NCI-H345 treated with DMSO at 0.1 percent for 48 hours (cell line): ENCODE results near the gene WWC1.
A peak's percentile ranks its signal among the peaks of the same experiment; 100 is the strongest.

Source experiments
- DNase-seq: peaks from one replicate; lab custom pipeline; 2025; ENCODE audit not compliant: unreplicated experiment; lab: John Stamatoyannopoulos, UW

WWC1 gene

DNA sequence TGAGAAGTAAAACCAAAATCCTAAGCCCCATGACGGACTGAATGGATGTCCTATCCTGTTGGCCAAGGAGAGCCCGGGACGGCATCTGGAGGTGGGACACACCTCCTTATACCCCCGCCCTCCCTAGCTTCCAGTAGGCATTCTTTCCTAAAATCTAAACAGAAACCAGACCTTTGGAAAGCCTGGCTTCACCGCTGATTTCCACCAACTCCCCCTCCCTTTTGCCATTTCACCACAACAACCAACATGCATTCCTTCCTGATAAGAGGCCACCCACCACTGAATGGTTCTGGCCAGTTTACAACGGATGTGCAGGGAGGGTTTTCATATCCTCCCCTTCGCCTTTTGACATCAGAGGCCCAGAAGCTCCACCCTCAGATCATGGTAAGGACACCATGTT, 185.6 kb downstream of the WWC1 start:
- DNase-seq = no peak

DNA sequence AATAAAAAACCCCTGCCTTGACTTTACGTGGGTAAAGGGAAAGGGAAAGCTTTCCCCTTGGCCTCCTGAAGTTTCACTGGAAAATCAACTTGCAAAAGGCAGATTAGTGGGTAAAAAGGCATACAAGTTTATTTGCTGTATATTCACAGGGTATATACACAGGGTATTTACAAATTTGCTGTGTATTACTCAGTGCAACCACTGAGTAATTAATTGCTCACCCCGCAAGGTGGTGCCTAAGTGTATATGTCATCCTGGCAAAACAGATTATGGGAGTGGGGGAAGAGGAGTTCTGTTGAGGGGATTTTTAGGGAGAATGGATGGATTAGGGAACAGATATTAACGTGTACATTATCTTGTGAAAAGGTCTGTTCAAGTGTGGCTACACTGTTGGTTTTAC, 187.7 kb downstream of the WWC1 start:
- no peak for DNase-seq

DNA sequence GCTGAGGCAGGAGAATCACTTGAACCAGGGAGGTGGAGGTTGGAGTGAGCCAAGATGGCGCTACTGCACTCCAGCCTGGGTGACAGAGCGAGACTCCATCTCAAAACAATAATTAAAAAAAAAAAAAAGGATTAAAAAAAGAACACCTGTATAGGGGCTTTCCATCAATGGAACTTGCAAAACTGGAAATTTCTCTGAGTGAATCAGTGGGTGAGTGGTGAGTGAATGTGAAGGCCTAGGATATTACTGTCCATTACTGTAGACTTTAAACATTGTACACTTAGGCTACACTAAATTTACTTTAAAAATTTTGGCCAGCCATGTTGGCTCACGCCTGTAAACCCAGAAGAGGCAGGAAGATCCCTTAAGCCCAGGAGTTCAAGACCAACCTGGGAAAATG, 189.2 kb downstream of the WWC1 start:
- no peak for DNase-seq

DNA sequence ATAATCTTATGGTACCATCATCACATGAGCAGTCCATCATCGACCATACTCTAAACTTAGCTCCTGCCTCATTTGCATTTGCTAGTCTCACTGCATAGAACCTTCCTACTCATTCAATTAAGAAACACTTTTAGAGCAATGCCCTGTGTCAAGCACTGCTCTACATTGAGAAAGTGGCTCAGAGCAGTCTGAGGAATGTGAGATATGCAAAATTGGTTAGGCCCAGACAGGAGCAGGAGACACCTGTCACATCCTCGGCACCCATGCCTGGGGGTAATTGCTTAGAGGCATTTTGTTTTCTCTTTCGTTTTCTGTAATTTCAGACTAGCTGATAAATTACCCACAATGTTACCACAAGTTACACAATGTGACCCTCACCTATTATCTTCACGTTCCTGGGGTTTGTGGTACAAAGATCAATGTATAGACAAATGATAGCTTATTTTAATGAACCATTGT, 189.9 kb downstream of the WWC1 start:
- DNase-seq = no peak

DNA sequence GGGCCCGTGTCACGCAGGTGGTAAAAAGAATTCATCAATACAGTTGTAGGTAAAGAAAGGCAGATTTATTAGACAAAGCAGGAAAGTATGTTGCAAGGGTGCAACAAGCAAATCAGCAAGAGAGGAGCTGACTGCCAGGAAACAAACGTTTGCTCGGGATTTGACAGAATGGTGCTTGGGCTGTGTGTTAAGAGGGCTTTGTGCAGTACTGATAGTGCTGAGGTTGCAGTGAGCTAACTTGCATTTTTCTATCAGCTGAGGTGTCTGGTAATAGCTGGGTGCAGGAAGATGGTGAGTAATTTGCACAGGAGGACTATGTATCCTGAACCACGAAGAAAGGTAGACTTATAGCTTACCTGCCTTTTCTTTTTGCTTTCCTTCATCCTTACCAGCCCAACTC, 190.9 kb downstream of the WWC1 start:
- no peak for DNase-seq

DNA sequence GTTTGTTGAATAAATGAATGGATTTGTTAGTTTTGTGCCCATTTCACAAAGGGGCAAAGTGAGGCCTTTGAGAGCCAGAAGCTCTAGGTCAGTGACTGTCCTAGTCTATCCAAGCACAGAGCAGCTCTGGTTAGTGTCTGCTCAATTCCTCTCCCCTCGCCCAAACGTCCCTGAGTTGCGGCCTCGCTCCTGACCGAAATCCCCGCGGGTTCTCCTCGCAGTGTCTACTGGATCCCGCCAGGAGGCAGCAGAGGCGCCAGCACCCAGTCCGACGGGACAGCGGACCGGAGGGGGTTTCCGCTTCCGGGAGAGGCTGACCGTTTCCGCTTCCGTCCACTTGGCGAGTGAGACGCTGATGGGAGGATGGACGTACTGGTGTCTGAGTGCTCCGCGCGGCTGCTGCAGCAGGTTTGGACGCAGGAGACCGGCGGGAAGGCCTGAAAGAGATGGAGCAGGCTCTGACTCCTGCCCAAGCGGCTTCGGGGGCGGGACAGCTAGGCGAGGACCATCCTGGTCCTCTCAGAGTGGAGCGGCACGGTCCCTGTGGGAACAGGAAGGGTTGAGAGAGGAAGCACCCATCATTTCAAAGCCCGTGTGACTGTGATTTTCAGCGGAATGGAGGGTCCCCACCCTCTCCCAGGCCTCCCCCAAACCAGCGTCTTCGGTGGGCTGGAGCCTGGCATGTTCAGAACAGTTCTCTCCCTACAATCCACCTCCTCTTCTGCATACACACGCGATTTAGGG, 194.9 kb downstream of the WWC1 start, which contains the start of gene RARS1:
Gene RARS1 (plus strand): TSS at position 336 of the 744 bp plus-strand sequence. CDS start 28 bp downstream, at position 364.
- DNase-seq = peak; percentile 88

DNA sequence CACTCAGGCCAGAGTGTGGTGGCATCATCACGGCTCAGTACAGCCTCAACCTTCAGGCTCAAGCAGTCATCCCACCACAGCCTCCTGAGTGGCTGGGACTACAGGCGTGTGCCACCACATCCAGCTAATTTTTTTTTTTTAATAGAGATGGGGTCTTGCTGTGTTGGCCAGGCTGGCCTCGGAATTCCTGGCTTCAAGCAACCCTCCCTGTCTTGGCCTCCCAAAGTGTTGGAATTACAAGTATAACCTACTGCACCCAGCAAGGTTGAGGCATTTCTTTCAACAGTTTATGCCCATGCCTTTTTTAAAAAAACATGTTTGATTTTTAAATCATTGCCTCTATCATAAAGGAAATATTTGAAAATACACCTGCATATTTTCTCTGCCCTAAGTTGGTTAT, 197.6 kb downstream of the WWC1 start:
- DNase-seq = no peak

GRCh38 chr5:168494057-168494555, 202.7 kb downstream of the WWC1 start:
- DNase-seq = no peak

GRCh38 chr5:168502563-168503237, 211.3 kb downstream of the WWC1 start:
- DNase-seq = no peak

DNA sequence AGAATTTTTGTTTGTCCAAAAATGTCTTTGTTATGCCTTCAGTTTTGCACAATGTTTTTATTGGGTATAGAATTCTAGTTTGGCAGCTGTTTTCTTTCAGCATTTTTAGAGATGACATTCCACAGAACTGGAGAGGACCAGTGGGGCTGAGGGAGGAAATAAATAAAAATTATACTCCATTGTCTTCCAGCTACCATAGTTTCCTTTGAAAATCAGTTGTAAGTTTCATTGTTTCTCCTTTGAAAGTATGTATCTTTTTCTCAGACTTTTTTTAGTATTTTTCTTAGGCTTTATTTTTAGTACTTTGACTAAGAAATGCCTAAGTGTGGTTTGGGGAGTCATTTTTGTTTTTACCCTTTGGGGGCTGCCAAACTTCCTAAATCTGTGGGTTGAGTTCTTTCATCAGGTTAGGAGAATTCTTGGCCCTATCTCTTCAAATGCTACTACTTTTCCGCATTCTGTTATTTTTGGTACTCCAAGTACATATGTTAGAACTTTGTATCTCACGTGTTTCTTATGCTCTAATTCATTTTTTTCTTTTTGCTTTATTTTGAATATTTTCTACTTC, 222.5 kb downstream of the WWC1 start:
- DNase-seq = no peak
